ENCODE results near the gene CRIM1. TPM values are rescaled to one million over a fixed set of nuclear protein-coding genes. Genes with fewer than 3 reads are reported as not detected.
A peak's percentile ranks its signal among the peaks of the same experiment; 100 is the strongest.

CRIM1 gene
- total RNA-seq, 4 donors from 2014 or later = 71.7 to 132 (median 118) TPM

DNA sequence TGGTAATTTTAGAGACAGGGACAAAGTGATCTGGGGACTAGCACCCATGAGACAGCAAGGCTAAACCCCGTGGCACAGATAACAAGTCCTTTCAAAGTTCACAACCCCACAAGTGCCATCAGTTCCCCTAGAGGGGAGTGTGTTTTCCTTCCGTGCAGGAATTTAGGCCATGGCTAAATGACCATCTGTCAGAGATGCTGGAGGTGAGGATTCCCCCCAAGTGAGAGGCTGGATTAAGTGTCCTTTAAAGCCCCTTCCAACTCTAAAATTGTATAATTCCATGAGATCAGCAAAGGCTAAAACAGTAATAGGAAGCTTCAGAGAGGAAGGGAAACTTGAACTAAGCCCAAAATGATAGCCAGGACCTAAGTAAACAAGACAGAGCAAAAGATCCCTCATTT is 233.7 kb downstream of the CRIM1 start:
- H3K4me3 ChIP-seq (ENCODE audit: low read depth, poor library complexity, severe bottlenecking) = no peak overlapping the region
- intact Hi-C loops (cut with DNase I; ENCODE audit: low total_unique reads) = no loop called here
- TF ChIP-seq, protein P1, sequence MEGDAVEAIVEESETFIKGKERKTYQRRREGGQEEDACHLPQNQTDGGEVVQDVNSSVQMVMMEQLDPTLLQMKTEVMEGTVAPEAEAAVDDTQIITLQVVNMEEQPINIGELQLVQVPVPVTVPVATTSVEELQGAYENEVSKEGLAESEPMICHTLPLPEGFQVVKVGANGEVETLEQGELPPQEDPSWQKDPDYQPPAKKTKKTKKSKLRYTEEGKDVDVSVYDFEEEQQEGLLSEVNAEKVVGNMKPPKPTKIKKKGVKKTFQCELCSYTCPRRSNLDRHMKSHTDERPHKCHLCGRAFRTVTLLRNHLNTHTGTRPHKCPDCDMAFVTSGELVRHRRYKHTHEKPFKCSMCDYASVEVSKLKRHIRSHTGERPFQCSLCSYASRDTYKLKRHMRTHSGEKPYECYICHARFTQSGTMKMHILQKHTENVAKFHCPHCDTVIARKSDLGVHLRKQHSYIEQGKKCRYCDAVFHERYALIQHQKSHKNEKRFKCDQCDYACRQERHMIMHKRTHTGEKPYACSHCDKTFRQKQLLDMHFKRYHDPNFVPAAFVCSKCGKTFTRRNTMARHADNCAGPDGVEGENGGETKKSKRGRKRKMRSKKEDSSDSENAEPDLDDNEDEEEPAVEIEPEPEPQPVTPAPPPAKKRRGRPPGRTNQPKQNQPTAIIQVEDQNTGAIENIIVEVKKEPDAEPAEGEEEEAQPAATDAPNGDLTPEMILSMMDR (IDR thresholded peaks at IDR 0.05) = no peak
- TF ChIP-seq POLR2A (IDR thresholded peaks at IDR 0.05) = no peak
- no peak for DNase-seq (ENCODE audit: low spot score in 2 of 2)
- 52 to 60% methylated on average over 2 of the region's 2 CpGs for WGBS, 2 donors

DNA sequence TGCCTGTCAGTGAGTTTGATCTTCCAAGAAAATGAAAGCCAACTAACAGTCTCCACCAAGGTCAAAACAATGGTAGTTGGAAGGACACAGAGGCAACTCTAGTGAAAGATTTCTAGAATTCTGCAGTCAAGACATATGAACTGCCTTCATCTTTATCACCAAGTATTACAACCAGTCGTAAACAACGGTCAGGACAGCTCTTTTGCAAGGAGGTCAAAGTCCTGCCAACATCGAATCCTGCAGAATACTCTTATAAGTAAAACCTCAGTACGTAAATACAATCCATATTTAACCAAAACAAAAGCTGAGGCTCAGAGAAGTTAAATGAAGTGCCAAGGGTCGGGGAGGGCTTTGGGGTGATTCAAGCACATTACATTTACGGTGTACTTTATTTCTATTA is 239.3 kb downstream of the CRIM1 start:
- TF ChIP-seq POLR2A (IDR thresholded peaks at IDR 0.05) = no peak
- TF ChIP-seq, protein P1 (IDR thresholded peaks at IDR 0.05) = no peak
- H3K4me3 ChIP-seq (ENCODE audit: low read depth, poor library complexity, severe bottlenecking) = no peak overlapping the region
- DNase-seq (ENCODE audit: low spot score in 2 of 2) = no peak
- intact Hi-C loops (cut with DNase I; ENCODE audit: low total_unique reads) = no loop called here
- WGBS, 2 donors = 94% methylated on average over 6 of the region's 6 CpGs

DNA sequence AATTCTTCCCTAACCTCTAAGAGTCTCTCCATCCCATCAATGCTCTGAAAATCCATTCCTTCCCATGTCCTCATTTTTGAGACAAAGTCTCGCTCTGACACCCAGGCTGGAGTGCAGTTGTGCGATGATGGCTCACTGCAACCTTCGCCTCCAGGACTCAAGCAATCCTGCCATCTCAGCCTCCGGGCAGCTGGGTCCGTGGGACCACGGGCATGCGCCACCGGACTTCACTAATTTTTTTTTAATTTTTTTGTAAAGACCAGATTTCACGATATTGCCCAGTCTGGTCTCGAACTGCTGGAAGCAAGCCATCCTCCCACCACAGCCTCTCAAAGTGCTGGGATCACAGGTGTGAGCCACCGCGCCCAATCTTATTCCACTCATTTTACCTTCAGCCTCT is 240.8 kb downstream of the CRIM1 start:
- no peak for TF ChIP-seq POLR2A (IDR thresholded peaks at IDR 0.05)
- TF ChIP-seq, protein P1 (IDR thresholded peaks at IDR 0.05) = no peak
- H3K4me3 ChIP-seq (ENCODE audit: low read depth, poor library complexity, severe bottlenecking) = no peak overlapping the region
- intact Hi-C loops (cut with DNase I; ENCODE audit: low total_unique reads) = no loop called here
- 96% methylated on average over 12 of the region's 12 CpGs for WGBS, 2 donors
- DNase-seq (ENCODE audit: low spot score in 2 of 2) = no peak

DNA sequence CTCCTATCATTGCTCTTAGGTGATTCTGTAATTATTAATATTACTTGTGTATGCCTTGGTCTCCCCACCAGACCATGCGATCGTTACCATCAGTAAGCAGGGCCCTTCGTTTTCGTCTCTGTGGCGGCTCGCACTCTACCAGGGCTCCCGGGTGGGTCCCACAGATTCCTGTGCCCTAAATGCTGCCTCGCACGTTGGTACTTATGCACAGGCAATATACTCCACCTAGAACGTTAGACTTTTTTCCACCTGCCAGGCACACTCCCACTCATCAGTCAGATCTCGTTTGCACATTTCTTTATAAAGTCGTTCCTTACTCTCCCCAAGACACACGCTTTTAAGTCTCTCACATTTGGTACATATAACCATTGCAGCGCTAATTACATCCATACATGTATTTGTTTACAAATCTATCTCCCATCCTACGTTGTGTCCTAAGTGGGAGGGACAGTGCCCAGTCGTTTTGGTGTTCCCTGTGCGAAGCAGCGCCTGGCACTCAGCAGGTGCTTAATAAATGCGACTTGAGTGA is 241.5 kb downstream of the CRIM1 start:
- 30 to 31% methylated on average over 19 of the region's 19 CpGs for WGBS, 2 donors
- TF ChIP-seq, protein P1 (IDR thresholded peaks at IDR 0.05) = no peak
- TF ChIP-seq POLR2A (IDR thresholded peaks at IDR 0.05) = no peak
- intact Hi-C loops (cut with DNase I; ENCODE audit: low total_unique reads) = no loop called here
- DNase-seq (ENCODE audit: low spot score in 2 of 2) = no peak
- H3K4me3 ChIP-seq (ENCODE audit: low read depth, poor library complexity, severe bottlenecking) = peak overlapping the region; percentile 89

DNA sequence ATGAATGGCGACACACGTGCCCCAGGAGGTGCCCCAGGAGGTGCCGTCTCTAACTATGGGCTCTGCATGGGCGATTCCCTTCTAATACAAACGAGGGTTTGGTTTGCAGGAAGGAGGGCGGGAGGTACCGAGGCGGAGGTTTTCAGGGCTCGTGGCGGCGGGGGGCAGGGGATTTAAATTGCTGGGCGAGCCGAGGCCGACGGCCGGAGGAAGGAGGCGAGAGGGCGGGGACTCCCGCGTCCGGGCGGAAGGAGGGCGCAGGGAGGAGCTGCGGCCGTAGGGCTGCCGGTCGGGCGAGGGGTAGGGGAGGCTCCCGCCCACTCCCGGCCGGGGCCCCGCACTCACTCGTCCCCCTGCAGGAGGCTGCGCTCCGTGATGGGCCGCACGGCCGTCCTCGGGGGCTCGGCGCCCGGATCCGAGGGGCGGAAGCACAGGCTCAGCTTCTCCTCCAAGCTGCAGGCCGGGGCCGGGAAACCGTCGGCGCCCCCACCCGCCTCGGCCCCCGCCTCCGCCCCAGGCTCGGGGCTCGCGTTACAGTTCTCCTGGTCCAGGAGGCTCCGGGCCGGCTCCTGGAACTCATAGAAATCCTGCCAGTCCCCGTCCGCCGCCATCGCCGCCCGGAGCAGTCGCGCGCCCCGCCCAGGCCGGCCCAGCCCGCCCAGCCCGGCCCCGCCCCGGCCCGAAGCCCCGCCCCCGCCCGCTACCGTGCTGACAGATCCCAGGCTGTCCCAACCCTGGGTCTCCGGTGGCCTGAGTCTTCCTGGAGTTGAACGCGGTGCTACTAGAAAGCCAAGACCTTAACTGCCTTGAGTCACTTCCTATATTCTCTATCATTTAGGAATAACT is 242.2 kb downstream of the CRIM1 start, which contains the start of gene FEZ2:
FEZ2 (minus strand) TSS at position 637 of the 846 bp plus-strand sequence; CDS start at position 611, 26 bp downstream.
- peak; percentile 43 to 93 for DNase-seq (ENCODE audit: low spot score in 2 of 2)
- 0 to 1% methylated on average over 28 to 32 of the region's 81 CpGs for WGBS, 2 donors
- intact Hi-C loops (cut with DNase I; ENCODE audit: low total_unique reads) = no loop called here
- TF ChIP-seq, protein P1 (IDR thresholded peaks at IDR 0.05) = no peak
- TF ChIP-seq POLR2A (IDR thresholded peaks at IDR 0.05) = no peak
- H3K4me3 ChIP-seq (ENCODE audit: low read depth, poor library complexity, severe bottlenecking) = peak within 1 kb of the TSS; percentile 89

Other genes with a start within 250 kb of the CRIM1 start
- 10 to 100 TPM in 3 of 4 donors, 1 to 10 TPM in 1; 8.1 to 24.0 (median 19.0) TPM for gene FEZ2, start 242.4 kb downstream of the CRIM1 start, total RNA-seq

Measured in lower leg skin (tissue), 4 donors.